COLO668 (cell line): ENCODE results near the gene SPEG.

Experiments
- DNase-seq: peaks from one replicate; lab custom pipeline; 2025; ENCODE audit not compliant: unreplicated experiment; lab: John Stamatoyannopoulos, UW

Gene SPEG

DNA sequence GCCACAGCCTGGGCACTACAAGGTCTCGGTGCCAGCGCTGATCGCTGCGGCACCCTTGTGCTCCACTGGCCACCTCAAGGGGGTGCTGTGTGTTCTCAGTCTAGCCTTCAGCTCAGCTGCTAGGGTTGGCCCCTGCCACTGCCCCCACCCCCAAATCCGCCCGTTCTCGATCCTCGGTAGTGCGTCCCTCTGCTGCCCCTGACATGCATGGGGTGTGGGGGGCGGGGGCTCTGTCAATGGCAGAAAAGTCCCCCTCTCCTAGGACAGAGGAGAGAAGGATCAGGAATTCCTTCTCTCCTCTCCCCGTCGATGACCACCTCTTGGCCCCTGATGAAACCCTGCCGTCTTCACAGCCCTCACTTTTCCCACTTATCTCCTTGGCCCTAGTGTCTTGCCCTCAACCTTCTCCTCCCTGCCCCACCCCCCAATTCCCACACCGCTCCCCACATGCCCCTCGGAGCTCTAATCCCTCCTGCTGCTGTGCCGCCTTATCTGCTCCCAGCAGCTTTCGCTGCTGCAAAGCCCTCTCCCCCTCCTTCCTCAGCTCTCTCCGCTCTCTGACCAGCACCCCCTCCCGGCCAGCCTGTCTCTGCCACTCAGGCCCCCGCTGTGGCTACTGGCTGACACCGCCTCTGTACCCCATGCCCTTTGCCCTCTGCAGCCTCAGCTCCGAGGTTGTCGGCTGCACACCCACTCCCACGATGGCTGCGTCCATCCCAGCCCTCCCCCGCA lies 75.3 kb downstream of the SPEG start:
- DNase-seq: peak; percentile 46

DNA sequence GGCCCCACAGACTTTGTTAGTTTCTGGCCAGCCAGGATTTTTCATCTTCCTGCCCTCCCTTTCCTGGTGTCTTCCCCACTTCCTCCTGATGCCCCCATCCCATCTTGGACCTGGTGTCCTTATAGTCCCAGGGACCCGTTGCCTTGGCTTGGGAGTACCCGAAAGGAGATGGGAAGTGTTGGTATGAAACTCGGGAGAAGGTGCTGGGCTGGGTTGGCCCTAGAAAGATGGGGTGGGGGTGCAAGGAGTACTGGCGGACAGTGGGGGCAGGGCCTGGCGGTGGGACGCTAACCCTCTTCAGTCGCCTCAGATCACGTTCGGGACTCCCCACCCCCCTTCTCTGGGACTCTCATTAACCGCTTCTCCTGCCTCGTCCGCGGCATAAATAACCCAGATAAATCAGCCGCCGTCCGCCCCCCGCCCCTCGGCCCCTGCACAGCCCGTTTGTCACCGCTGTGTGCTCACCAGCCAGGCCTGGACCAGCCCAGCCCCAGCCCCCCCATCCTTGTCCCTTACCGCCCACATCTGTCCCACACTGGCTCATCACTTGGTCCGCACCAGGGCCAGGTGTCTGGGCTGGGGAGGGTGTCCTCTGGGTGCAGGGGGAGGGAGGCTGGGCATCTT lies 76.0 kb downstream of the SPEG start:
- no peak for DNase-seq

DNA sequence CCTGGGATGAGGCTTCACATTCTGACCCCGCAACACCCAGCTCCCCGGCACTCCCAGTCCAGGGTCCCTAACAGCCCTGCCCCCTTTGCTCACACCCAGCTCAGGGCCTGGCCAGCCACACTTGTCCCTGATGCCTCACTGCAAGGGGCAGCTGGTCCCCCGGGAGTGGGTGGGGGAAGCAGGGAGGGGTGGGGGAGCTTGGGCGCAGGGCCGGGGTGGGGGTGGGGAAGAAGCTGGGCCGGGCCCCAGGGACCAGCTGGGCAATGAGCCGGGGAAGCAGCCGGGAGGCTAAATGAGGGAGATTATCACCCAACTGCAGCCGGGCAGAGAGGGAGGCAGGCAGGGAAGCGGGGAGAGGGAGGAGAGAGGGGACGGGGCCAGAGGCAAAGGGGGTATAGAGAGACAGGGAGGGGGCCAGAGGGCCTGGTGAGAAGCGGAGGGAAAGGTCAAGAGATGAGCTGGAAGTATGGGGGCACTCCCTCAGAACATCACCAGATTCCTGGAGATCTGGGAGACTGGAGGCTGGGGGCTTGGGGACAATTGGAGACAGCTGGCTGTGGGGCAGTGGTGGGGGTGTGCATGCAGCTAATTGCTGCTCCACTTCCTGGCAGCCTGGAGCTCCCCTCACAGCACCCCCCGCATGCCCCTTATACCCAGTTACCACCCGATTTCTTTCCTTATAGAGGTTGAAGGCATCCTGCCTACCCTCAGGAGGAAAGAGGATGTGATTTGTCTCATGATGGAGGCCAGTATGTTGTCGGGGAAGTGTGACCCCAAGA lies 77.1 kb downstream of the SPEG start:
- no peak for DNase-seq

- DNase-seq: peak; percentile 22
These were observed 78.0 kb downstream of the SPEG start for GRCh38 chr2:219512524-219513216.

- DNase-seq: no peak
These were observed 79.1 kb downstream of the SPEG start for GRCh38 chr2:219513787-219514186.

- DNase-seq: peak; percentile 39
These were observed 79.6 kb downstream of the SPEG start, which contains the start of gene ASIC4 for GRCh38 chr2:219514196-219514761. ASIC4 (plus strand) TSS chr2:219514482; CDS start chr2:219514725, 243 bp downstream.

GRCh38 chr2:219514836-219515235 lies 80.2 kb downstream of the SPEG start:
- no peak for DNase-seq

DNA sequence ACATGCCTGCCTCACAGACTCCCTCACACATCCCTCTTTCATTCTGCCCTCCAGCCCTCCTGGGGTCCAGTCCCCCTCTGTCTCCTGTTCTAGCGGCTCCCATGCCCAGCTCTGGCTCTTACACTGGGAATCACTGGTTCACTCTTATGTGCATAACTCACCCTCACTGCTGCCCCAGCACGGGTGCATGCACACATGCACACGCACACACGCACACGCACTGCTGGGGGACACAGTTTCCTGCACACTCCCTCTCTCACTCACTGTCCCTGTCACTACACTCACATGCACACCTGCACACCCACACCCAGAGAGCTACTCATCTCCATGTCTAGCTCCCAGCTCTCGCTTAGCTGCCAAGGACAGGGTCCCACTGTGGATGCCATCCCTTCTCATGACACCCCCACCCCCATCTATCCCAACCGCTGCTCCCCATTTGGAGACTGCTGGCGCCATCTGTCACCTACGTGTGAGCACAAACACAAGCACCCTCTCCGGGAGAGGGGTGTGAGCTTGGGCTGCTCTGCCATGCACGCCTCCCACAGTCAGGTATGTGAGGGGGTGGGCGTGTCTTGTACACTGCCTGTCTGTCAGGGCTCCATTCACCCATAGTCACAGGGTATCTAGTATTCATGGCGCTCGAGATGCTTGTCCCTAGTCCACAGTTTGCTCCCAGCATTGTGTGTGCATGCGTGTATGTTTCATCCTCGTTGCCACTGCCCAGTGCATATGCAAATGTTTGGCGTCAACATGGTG lies 81.4 kb downstream of the SPEG start:
- DNase-seq: no peak

GRCh38 chr2:219516888-219517287 lies 82.2 kb downstream of the SPEG start:
- DNase-seq: no peak

DNA sequence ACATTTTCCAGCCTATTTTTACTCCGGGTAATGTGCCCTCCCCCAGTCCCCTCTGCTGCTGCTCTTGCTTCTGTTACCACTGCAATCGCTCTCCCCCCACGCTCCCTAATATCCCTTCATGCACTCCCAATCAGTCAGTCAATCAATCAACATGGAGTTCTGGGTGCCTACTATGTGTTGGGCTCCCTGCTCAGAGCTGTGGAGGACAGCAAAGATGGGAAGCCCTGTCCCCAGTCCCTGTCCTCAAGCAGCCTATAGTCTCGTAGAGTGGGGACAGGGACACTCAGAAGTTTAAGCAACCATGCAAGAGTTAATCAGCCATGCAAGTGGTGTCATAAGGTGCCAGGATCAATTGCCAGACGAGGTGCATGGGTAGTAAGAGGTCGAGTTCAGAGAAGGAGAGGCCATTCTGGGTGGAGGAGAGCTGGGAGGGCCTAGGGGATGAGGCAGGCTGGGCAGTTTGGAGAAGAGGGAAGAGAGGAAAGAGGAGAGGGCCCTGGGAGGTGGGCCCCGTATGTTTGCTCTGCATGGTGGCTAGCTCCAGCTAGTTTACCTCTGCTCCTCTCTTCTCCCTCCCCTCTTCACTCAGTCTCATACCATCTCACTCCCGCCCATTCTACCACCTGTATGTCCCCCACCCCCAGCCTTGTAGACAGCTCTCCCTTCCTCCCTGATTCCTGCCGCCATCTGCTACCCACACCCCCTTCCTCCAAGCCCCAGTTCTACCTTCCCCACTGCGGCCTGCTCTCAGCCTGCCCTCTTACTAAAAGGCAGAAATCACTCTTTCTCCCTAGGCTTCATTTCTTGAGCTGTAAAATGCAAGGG lies 83.5 kb downstream of the SPEG start:
- no peak for DNase-seq

- DNase-seq: no peak
These were observed 84.9 kb downstream of the SPEG start for GRCh38 chr2:219519526-219519916.

GRCh38 chr2:219520079-219520478 lies 85.4 kb downstream of the SPEG start:
- DNase-seq: no peak

DNA sequence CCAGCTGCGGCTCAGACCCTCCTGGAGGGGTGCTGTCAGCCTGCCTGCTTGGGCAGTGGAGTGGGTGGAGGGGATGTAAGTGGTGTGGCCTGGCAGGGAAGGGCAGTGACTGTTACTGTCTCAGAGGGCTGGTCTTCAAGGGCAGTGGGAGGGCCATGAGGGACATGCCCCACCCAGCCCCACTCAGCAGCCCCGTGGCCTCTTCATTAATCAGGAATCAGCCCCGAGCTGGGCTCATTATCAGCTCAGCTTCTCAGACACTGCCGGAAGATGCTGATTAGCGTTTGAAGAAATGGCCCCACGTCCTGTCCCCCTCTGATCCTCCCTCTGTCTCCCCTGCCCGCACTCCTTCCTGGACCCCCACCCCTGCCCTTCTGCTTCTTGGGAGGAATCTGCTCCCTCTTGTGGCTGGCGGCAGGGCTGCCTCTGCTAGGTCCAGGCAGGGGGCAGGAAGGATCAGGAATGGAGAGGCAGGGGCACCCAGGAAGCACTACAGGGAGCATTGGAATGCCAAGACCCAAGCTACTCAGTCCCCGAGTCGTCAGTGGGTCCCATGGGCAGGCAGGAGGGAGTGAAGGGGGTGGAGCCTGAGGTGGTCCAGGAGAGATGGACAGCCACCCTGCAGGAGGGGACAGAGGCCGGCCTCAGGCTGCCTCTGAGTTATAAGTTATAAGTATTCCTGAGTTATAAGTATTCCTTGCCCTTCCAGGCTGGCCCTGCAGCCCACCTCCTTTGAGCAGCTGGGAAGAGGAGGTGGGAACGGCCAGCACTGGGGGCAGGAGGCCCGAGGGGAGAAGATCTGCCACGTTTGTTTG lies 86.6 kb downstream of the SPEG start:
- peak; percentile 26 for DNase-seq

DNA sequence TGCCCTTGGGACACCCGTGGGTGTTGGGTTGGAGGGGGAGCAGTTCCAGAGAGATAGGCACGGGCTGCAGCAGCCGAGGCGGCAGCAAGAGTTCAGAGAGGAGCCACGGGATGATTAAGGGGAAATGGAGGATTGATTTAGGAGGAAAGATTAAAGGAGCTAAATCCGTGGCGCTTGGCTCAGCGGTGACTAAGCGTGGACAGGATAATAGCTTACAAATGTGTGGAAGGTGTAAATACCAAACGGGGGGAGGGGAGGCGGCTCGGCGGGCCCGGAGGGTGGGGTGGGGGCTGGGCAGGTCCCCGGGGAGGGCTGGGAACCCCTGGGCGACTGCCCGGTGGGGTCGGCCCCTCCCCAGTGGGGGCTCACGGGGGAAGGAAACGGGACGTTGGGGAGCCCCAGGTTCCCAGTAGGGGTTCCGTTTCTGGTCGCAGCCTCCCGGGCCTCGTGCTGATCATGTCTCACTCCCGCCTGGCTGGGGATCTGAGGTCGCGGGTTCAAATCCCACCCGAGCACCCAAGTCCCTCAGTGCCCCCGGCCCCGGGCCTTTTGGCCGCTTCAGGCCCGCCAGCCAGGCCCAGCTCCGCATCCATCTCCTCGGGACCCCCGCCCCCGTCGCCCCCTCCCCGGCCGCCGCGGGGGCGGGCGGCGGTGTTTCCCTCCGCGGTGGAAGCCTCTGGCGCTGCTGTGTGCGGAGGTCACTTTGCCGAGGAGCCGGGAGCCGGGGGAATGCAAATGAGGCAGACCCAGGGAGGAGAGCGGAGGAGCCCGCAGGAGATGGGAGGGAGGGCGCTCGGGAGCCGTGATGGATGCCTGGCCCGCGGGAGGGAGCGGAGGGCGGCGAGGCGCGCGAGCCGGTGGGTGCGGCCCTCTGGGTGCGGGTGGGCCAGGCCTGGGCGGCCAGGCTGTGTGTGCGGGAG lies 87.7 kb downstream of the SPEG start:
- peak; percentile 24 for DNase-seq

- DNase-seq: no peak
These were observed 88.5 kb downstream of the SPEG start for GRCh38 chr2:219523031-219523671.

- DNase-seq: no peak
These were observed 90.2 kb downstream of the SPEG start for GRCh38 chr2:219524817-219525216.
